ENCODE data around the gene REV1. TPM values are rescaled to one million over a fixed set of nuclear protein-coding genes. Genes with fewer than 3 reads are reported as not detected.

Gene REV1
- total RNA-seq, 1 experiment from 2014 or later: 34.3 TPM

- no peaks in the 10 kb centered on the region for H3K9me2 ChIP-seq (ENCODE audit: insufficient read depth)
- BruUV-seq (replicated peaks): no TSS peak
- POLR2A ChIA-PET: no interaction called here
- ATAC-seq (no peak), DNase-seq (ENCODE audit: low read depth, low spot score) (no peak)
- no peak for TF ChIP-seq SIN3A (IDR thresholded peaks at IDR 0.05; ENCODE audit: low read depth)
- TF ChIP-seq, protein P1, sequence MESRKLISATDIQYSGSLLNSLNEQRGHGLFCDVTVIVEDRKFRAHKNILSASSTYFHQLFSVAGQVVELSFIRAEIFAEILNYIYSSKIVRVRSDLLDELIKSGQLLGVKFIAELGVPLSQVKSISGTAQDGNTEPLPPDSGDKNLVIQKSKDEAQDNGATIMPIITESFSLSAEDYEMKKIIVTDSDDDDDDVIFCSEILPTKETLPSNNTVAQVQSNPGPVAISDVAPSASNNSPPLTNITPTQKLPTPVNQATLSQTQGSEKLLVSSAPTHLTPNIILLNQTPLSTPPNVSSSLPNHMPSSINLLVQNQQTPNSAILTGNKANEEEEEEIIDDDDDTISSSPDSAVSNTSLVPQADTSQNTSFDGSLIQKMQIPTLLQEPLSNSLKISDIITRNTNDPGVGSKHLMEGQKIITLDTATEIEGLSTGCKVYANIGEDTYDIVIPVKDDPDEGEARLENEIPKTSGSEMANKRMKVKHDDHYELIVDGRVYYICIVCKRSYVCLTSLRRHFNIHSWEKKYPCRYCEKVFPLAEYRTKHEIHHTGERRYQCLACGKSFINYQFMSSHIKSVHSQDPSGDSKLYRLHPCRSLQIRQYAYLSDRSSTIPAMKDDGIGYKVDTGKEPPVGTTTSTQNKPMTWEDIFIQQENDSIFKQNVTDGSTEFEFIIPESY (IDR thresholded peaks at IDR 0.05; ENCODE audit: extremely low read depth, insufficient replicate concordance, low read length): no peak
- TF ChIP-seq, protein P2, sequence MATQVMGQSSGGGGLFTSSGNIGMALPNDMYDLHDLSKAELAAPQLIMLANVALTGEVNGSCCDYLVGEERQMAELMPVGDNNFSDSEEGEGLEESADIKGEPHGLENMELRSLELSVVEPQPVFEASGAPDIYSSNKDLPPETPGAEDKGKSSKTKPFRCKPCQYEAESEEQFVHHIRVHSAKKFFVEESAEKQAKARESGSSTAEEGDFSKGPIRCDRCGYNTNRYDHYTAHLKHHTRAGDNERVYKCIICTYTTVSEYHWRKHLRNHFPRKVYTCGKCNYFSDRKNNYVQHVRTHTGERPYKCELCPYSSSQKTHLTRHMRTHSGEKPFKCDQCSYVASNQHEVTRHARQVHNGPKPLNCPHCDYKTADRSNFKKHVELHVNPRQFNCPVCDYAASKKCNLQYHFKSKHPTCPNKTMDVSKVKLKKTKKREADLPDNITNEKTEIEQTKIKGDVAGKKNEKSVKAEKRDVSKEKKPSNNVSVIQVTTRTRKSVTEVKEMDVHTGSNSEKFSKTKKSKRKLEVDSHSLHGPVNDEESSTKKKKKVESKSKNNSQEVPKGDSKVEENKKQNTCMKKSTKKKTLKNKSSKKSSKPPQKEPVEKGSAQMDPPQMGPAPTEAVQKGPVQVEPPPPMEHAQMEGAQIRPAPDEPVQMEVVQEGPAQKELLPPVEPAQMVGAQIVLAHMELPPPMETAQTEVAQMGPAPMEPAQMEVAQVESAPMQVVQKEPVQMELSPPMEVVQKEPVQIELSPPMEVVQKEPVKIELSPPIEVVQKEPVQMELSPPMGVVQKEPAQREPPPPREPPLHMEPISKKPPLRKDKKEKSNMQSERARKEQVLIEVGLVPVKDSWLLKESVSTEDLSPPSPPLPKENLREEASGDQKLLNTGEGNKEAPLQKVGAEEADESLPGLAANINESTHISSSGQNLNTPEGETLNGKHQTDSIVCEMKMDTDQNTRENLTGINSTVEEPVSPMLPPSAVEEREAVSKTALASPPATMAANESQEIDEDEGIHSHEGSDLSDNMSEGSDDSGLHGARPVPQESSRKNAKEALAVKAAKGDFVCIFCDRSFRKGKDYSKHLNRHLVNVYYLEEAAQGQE (IDR thresholded peaks at IDR 0.05; ENCODE audit: low read depth): no peak
- TF ChIP-seq EGR1 (IDR thresholded peaks at IDR 0.05; ENCODE audit: low read depth): no peak
- TF ChIP-seq YY1 (IDR thresholded peaks at IDR 0.05; ENCODE audit: extremely low read depth, insufficient replicate concordance, low read depth, low read length): no peak
- TF ChIP-seq FOSL1 (IDR thresholded peaks at IDR 0.05; ENCODE audit: low read depth): no peak
- TF ChIP-seq ATF3 (IDR thresholded peaks at IDR 0.05): no peak
- TF ChIP-seq CTCF (IDR thresholded peaks at IDR 0.05 in 2 of 3, conservative IDR thresholded peaks at IDR 0.05 in 1 of 3; ENCODE audit: borderline replicate concordance in 1 of 3, insufficient read depth in 1 of 3, low read depth in 2 of 3, low read length in 2 of 3): no peak
- TF ChIP-seq ZNF274 (IDR thresholded peaks at IDR 0.05; ENCODE audit: low read depth, low read length): no peak
- TF ChIP-seq ELF1 (IDR thresholded peaks at IDR 0.05; ENCODE audit: borderline replicate concordance, low read depth): no peak
- no peak for TF ChIP-seq JUND (IDR thresholded peaks at IDR 0.05)
- TF ChIP-seq SP1 (IDR thresholded peaks at IDR 0.05; ENCODE audit: low read depth): no peak
- no peak for TF ChIP-seq CEBPB (IDR thresholded peaks at IDR 0.05; ENCODE audit: low read depth)
- no peak for TF ChIP-seq POLR2AphosphoS5 (IDR thresholded peaks at IDR 0.05; ENCODE audit: low read depth, low read length)
- no peak for TF ChIP-seq EZH2 (IDR thresholded peaks at IDR 0.05)
- no peak for TF ChIP-seq POLR2A (IDR thresholded peaks at IDR 0.05; ENCODE audit: borderline replicate concordance, extremely low read depth, insufficient read depth, insufficient read length)
- TF ChIP-seq RAD21 (IDR thresholded peaks at IDR 0.05; ENCODE audit: low read depth): no peak
- no peak for TF ChIP-seq SRF (IDR thresholded peaks at IDR 0.05; ENCODE audit: low read depth)
- no peak for TF ChIP-seq TCF7L2 (IDR thresholded peaks at IDR 0.05; ENCODE audit: borderline replicate concordance, extremely low read depth, insufficient read depth, insufficient read length)
- TF ChIP-seq, protein P3, sequence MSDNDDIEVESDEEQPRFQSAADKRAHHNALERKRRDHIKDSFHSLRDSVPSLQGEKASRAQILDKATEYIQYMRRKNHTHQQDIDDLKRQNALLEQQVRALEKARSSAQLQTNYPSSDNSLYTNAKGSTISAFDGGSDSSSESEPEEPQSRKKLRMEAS (IDR thresholded peaks at IDR 0.05): no peak
- H3K79me2 ChIP-seq (ENCODE audit: insufficient read depth, low read length): peaks cover 37% of the 10 kb centered on the region
- H2AFZ ChIP-seq (ENCODE audit: low read depth, low read length, poor library complexity, severe bottlenecking): no peak overlapping the region
- H3K4me1 ChIP-seq (ENCODE audit: control insufficient read depth in 1 of 2, insufficient read depth in 2 of 2, low read length in 2 of 2): no peaks in the 10 kb centered on the region
- CTCF ChIA-PET: no interaction called here
- H3K36me3 ChIP-seq (ENCODE audit: control insufficient read depth in 1 of 2, insufficient read depth in 2 of 2, low read length in 2 of 2): peaks cover 23 to 30% of the 10 kb centered on the region in 2 experiments; a peak in 3 of 4 replicates
- no peaks in the 10 kb centered on the region for H3K9me3 ChIP-seq (ENCODE audit: control insufficient read depth in 1 of 2, insufficient read depth in 1 of 2, low read depth in 1 of 2, low read length in 2 of 2)
- RAD21 ChIA-PET (ENCODE audit: low non-redundant PET in 1 of 2, low total read pairs in 2 of 2, uncharacterized antibody in 2 of 2, unreplicated experiment in 2 of 2): no interaction called here
- no peak overlapping the region for H3K9ac ChIP-seq (ENCODE audit: low read length)
- H3K4me2 ChIP-seq (ENCODE audit: low read length): no peak overlapping the region
- H3K27ac ChIP-seq (ENCODE audit: low read depth, low read length): no peak overlapping the region
- H3K27me3 ChIP-seq (ENCODE audit: insufficient read depth, low read length): no peaks in the 10 kb centered on the region
- peaks cover 15% of the 10 kb centered on the region; the same call in 1 of the 2 replicates for H4K20me1 ChIP-seq (ENCODE audit: insufficient read depth)
- intact Hi-C loops (cut with micrococcal nuclease): no loop called here
- no peak overlapping the region for H3K4me3 ChIP-seq (replicated peaks in 1 of 2; ENCODE audit: low read depth in 1 of 2, low read length in 2 of 2)
These were observed 100.9 kb downstream of the REV1 start for GRCh38 chr2:99388892-99389291.
